ENCODE data around the gene SPATA16.

DNA sequence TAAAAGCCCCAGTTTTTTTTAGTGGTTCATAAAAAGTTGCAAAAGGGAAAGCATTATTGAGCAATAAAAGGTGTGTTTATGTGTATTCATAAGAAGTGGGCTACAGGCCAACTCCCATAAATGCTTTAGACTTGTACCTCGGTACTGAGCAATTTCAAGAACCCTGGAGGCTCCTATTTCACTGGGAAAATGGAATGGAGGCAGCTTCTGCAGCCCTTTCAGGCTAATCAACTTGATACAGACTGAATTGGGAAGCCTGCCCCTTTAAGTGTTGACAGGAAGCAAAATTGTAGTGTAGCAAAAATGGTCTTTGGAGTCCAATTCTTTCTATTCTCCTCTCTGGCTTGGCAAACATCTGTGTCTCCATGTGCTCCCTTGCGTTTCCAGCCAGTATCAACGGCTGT, 271.7 kb downstream of the SPATA16 start:
- TF ChIP-seq, protein P1, sequence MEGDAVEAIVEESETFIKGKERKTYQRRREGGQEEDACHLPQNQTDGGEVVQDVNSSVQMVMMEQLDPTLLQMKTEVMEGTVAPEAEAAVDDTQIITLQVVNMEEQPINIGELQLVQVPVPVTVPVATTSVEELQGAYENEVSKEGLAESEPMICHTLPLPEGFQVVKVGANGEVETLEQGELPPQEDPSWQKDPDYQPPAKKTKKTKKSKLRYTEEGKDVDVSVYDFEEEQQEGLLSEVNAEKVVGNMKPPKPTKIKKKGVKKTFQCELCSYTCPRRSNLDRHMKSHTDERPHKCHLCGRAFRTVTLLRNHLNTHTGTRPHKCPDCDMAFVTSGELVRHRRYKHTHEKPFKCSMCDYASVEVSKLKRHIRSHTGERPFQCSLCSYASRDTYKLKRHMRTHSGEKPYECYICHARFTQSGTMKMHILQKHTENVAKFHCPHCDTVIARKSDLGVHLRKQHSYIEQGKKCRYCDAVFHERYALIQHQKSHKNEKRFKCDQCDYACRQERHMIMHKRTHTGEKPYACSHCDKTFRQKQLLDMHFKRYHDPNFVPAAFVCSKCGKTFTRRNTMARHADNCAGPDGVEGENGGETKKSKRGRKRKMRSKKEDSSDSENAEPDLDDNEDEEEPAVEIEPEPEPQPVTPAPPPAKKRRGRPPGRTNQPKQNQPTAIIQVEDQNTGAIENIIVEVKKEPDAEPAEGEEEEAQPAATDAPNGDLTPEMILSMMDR (CRISPR knock-in tag; IDR thresholded peaks at IDR 0.05): no peak
- TF ChIP-seq FOXJ3 (CRISPR knock-in tag; IDR thresholded peaks at IDR 0.05; ENCODE audit: borderline replicate concordance) (no peak), POLR2A (IDR thresholded peaks at IDR 0.05; ENCODE audit: insufficient read depth in 1 of 2, low read depth in 2 of 2, low read length in 2 of 2) (no peak), KDM1A (CRISPR knock-in tag; IDR thresholded peaks at IDR 0.05) (no peak), HNRNPUL1 (IDR thresholded peaks at IDR 0.05; ENCODE audit: low read depth, low read length) (no peak), YY1 (IDR thresholded peaks at IDR 0.05; ENCODE audit: insufficient read depth, insufficient replicate concordance, low read depth, low read length) (no peak), PRDM15 (CRISPR knock-in tag; IDR thresholded peaks at IDR 0.05) (no peak), HNRNPK (IDR thresholded peaks at IDR 0.05; ENCODE audit: low read depth, low read length, poor library complexity, severe bottlenecking) (no peak)
